GM12878 (cell line): ENCODE data around the gene UACA. TPM values are rescaled to one million over a fixed set of nuclear protein-coding genes. Genes with fewer than 3 reads are reported as not detected.

Experiments
- ATAC-seq: fragments of 200-7000 bp; cut with Tn5 transposase; 3 replicates; pipeline ENCODE4 v1.9.1; 2020; ENCODE audit warnings: mild to moderate bottlenecking, moderate library complexity
- BruUV-seq: library from RNA; stranded (reverse); fragments of 400-500 nt; replicated peaks from 2 replicates; lab custom pipeline; 2021; lab: Mats Ljungman, UMichigan
- CTCF ChIA-PET: fragments of 300-600 bp; sonication (Branson Sonifier 250); formaldehyde crosslinking; extraction: SDS; loops from one replicate; lab custom pipeline; 2021; ENCODE audit warnings: inconsistent platforms; lab: Yijun Ruan, JAX
- POLR2A ChIA-PET: fragments of 350-600 bp; formaldehyde crosslinking; extraction: SDS; loops from one replicate; lab custom pipeline; 2021; ENCODE audit warnings: inconsistent platforms; lab: Charles Lee
- RAD21 ChIA-PET: fragments of 300-600 bp; sonication (Branson Sonifier 250); formaldehyde crosslinking; loops from one replicate; lab custom pipeline; 2023; ENCODE audit warnings: antibody characterized with exemption; ENCODE audit not compliant: unreplicated experiment; lab: Charles Lee
- SMC1A ChIA-PET: fragments of 300-600 bp; sonication (Branson Sonifier 250); formaldehyde crosslinking; loops from one replicate; lab custom pipeline; 2023; ENCODE audit not compliant: unreplicated experiment, uncharacterized antibody; lab: Charles Lee
- DNase-seq: peaks from one replicate; pipeline ENCODE4 v3.0.0-alpha.2; 2011; ENCODE audit warnings: low read depth, low spot score
- FAIRE-seq: peaks from 3 replicates; lab custom pipeline; 2011; peaks lifted over from hg19 to GRCh38; lab: Jason Lieb, UNC
- H2AFZ ChIP-seq: 2 replicates; pipeline ENCODE4 v1.6.0; 2011; ENCODE audit warnings: low read depth, low read length, control low read depth; ENCODE audit not compliant: control insufficient read depth
- H3K27ac ChIP-seq: 2 replicates; pipeline ENCODE4 v1.5.1; 2011; ENCODE audit warnings: control low read depth; ENCODE audit not compliant: control insufficient read depth, insufficient read depth
- H3K27me3 ChIP-seq, 2 experiments: replicated peaks in 1 of 2; 2 replicates each; pipeline versions ENCODE4 v1.6.0 to v1.6.1; 2011; ENCODE audit warnings: low read length in 1 of 2; ENCODE audit not compliant: control insufficient read depth in 2 of 2, insufficient read depth in 2 of 2
- H3K36me3 ChIP-seq, 2 experiments: 2 replicates each; pipeline ENCODE4 v1.5.1; 2011; ENCODE audit warnings: low read length in 1 of 2; ENCODE audit not compliant: control insufficient read depth in 2 of 2, insufficient read depth in 2 of 2
- H3K4me1 ChIP-seq: 2 replicates; pipeline ENCODE4 v1.6.1; 2011; ENCODE audit warnings: mild to moderate bottlenecking, low read length, moderate library complexity, mixed read lengths; ENCODE audit not compliant: control insufficient read depth, insufficient read depth
- H3K4me2 ChIP-seq: 2 replicates; pipeline ENCODE4 v1.6.0; 2011; ENCODE audit warnings: control low read depth; ENCODE audit not compliant: control insufficient read depth, insufficient read depth
- H3K4me3 ChIP-seq: fragments of 200-600 bp; sonication (generic); 2 replicates; pipeline ENCODE4 v1.5.1; 2016
- H3K79me2 ChIP-seq: 2 replicates; pipeline ENCODE4 v1.6.0; 2011; ENCODE audit warnings: low read length; ENCODE audit not compliant: control insufficient read depth, insufficient read depth
- H3K9ac ChIP-seq: 2 replicates; pipeline ENCODE4 v1.8.0; 2011; ENCODE audit warnings: low read length, control low read depth, mixed read lengths; ENCODE audit not compliant: control insufficient read depth, insufficient read depth
- H3K9me3 ChIP-seq: replicated peaks from 3 replicates; pipeline ENCODE4 v1.5.1; 2011; ENCODE audit warnings: mild to moderate bottlenecking, low read length; ENCODE audit not compliant: control insufficient read depth, insufficient read depth
- H4K20me1 ChIP-seq: 2 replicates; pipeline ENCODE4 v1.6.0; 2011; ENCODE audit not compliant: control insufficient read depth, insufficient read depth
- BCL11A ChIP-seq: IDR thresholded peaks from 2 replicates; pipeline ENCODE4 v1.6.1; 2011; ENCODE audit warnings: low read depth, low read length
- BRCA1 ChIP-seq: IDR thresholded peaks from 2 replicates; pipeline ENCODE4 v1.6.1; 2011; ENCODE audit warnings: low read depth, low read length, improper control_type of control experiment
- CBX3 ChIP-seq: fragments of 200-600 bp; sonication (generic); IDR thresholded peaks from 2 replicates; pipeline ENCODE4 v1.6.1; 2016; ENCODE audit warnings: low read depth, borderline replicate concordance
- EP300 ChIP-seq, 2 experiments: fragments of 150-350 bp in 1 of 2; IDR thresholded peaks; 2 replicates each; pipeline ENCODE4 v1.6.1; 2011 to 2012; ENCODE audit warnings: low read depth in 2 of 2, low read length in 2 of 2, borderline replicate concordance in 1 of 2, improper control_type of control experiment in 1 of 2, inconsistent platforms in 1 of 2; ENCODE audit not compliant: control insufficient read depth in 1 of 2
- MEF2A ChIP-seq: IDR thresholded peaks from 2 replicates; pipeline ENCODE4 v1.6.1; 2011; ENCODE audit warnings: low read depth, mild to moderate bottlenecking, low read length, moderate library complexity; ENCODE audit not compliant: insufficient read depth
- NR2C1 ChIP-seq: fragments of 450-650 bp; IDR thresholded peaks from 2 replicates; pipeline ENCODE4 v1.6.1; 2017; ENCODE audit warnings: antibody characterized with exemption, mild to moderate bottlenecking, moderate library complexity
- POU2F2 ChIP-seq: IDR thresholded peaks from 3 replicates; pipeline ENCODE4 v1.6.1; 2011; ENCODE audit warnings: low read depth, mild to moderate bottlenecking, low read length, borderline replicate concordance
- SMAD1 ChIP-seq: fragments of 450-650 bp; IDR thresholded peaks from 2 replicates; pipeline ENCODE4 v1.6.1; 2018; ENCODE audit warnings: mild to moderate bottlenecking, low read depth; ENCODE audit not compliant: partially characterized antibody
- SREBF2 ChIP-seq: IDR thresholded peaks from 2 replicates; pipeline ENCODE4 v1.6.1; 2012; ENCODE audit warnings: mild to moderate bottlenecking, low read length
- YY1 ChIP-seq: IDR thresholded peaks from 2 replicates; pipeline ENCODE4 v1.6.1; 2011; ENCODE audit warnings: low read depth, mild to moderate bottlenecking, low read length
- ZBTB4 ChIP-seq: fragments of 450-650 bp; formaldehyde crosslinking; IDR thresholded peaks from 2 replicates; pipeline ENCODE4 v1.4.0; 2022; ENCODE audit warnings: mild to moderate bottlenecking, moderate library complexity
- ZNF24 ChIP-seq: fragments of 450-650 bp; IDR thresholded peaks from 2 replicates; pipeline ENCODE4 v1.6.1; 2017; ENCODE audit warnings: antibody characterized with exemption, mild to moderate bottlenecking
- ZNF622 ChIP-seq: fragments of 450-650 bp; IDR thresholded peaks from 2 replicates; pipeline ENCODE4 v1.6.1; 2017; ENCODE audit warnings: mild to moderate bottlenecking, inconsistent platforms
- WGBS: methylation state at CpG from one replicate; pipeline ENCODE4 v1.1.6; 2016; ENCODE audit warnings: low lambda C conversion rate; ENCODE audit not compliant: insufficient replicate concordance, insufficient coverage; ENCODE audit errors: missing lambda C conversion rate; 5-methylcytosine and 5-hydroxymethylcytosine counted together
- in situ Hi-C: fragments of 300-500 bp; cut with MboI; formaldehyde crosslinking; loops from 9 replicates; pipeline ENCODE4 v1.14.3; 2018; ENCODE audit warnings: mixed read lengths
- intact Hi-C: fragments of 100-400 bp; cut with micrococcal nuclease; formaldehyde crosslinking; loops from one replicate; pipeline ENCODE4 v1.14.2; 2022; ENCODE audit not compliant: unreplicated experiment
- polyA plus RNA-seq, 11 experiments: library from polyadenylated mRNA; depleted of rRNA in 4 of 11; unstranded in 6 of 11; stranded (reverse) in 5 of 11; fragments of >200 nt; fragmentation: Nextera tagmentation in 4 of 11; fragmentation: Illumina TruSeq in 1 of 11; extraction: Ambion mirVana in 4 of 11; extraction: Trizol in 1 of 11; gene quantifications; 1 replicate in 1 of 11; 2 replicates in 10 of 11; pipeline versions ENCODE4 v1.2.1 to v1.2.3, GENCODE V29; 2011 to 2016; ENCODE audit warnings: inconsistent platforms in 2 of 11, missing spikeins in 2 of 11, low read depth in 1 of 11
- total RNA-seq, 4 experiments: library from RNA; depleted of rRNA in 3 of 4; stranded (reverse); fragments of >200 nt in 3 of 4; fragmentation: Illumina TruSeq in 1 of 4; extraction: Trizol in 1 of 4; gene quantifications; 2 replicates each; pipeline versions ENCODE4 v1.2.1 to v1.2.3, GENCODE V29; 2013 to 2021
- TF ChIP-seq, protein P1 (sequence below), 3 experiments: IDR thresholded peaks in 2 of 3; conservative IDR thresholded peaks in 1 of 3; 2 replicates each; pipeline ENCODE4 v1.5.1; 2011; ENCODE audit warnings: low read depth in 3 of 3, low read length in 3 of 3, mild to moderate bottlenecking in 3 of 3, control low read depth in 2 of 3, moderate library complexity in 2 of 3, inconsistent platforms in 1 of 3, mixed read lengths in 1 of 3; ENCODE audit not compliant: control insufficient read depth in 2 of 3, insufficient read depth in 1 of 3; ENCODE audit errors: extremely low read depth in 1 of 3
- TF ChIP-seq, protein P2 (sequence below): fragments of 150-350 bp; IDR thresholded peaks from 2 replicates; pipeline ENCODE4 v1.6.1; 2014; ENCODE audit warnings: mild to moderate bottlenecking, low read depth, low read length
- TF ChIP-seq, protein P3 (sequence below): fragments of 450-650 bp; IDR thresholded peaks from 2 replicates; pipeline ENCODE4 v1.6.1; 2017; ENCODE audit warnings: low read depth, mild to moderate bottlenecking, moderate library complexity

UACA gene
- total and polyA plus RNA-seq, 10 of the 15 experiments (the other 5 are each of a cell fraction or from before 2014, with no cell fraction given), result 0.30 to 4.0 (median 2.0) TPM

DNA sequence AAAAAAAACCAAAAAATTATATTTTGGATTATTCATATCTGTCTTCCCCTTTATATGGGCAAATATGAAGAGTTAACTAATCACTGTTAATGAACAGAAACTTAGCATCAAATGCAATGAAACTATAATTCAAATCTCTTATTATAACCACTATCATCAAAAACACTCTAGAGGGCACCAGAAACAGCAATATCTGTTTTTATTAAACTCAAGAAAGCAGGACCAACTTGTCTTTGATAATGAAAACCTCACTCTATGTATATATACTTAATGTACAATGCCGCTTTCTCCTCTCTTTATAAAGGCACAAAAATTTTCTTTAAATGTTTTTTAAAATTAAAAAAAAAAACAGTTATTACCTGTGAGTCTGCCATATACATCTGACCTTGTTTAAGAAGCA, 92.7 kb downstream of the UACA start:
- no TSS peak for BruUV-seq
- H2AFZ ChIP-seq, result no peak overlapping the region
- H3K4me1 ChIP-seq, result peaks cover 31% of the 10 kb centered on the region
- intact Hi-C loops (loop anchor here (10.0 kb wide), 1 partner anchor 54 kb away; no protein-coding TSS in a partner anchor), in situ Hi-C loops (no loop called here)
- H4K20me1 ChIP-seq, result no peaks in the 10 kb centered on the region
- H3K27me3 ChIP-seq, result no peaks in the 10 kb centered on the region
- ChIA-PET RAD21 (no interaction called here), CTCF (no interaction called here), SMC1A (interaction anchor here (0.9 kb wide), 1 partner anchor 9 kb away, joined by 3 read pairs; no protein-coding TSS in a partner anchor), POLR2A (no interaction called here)
- no peak overlapping the region for H3K4me2 ChIP-seq
- WGBS, result 100% methylated on average over 1 of the region's 1 CpG
- no peak for ATAC-seq
- no peaks in the 10 kb centered on the region for H3K79me2 ChIP-seq
- no peak overlapping the region for H3K4me3 ChIP-seq
- no peak overlapping the region for H3K27ac ChIP-seq
- H3K36me3 ChIP-seq, result no peaks in the 10 kb centered on the region
- no peak for FAIRE-seq
- no peak overlapping the region for H3K9ac ChIP-seq
- H3K9me3 ChIP-seq, result no peaks in the 10 kb centered on the region
- no peak for DNase-seq
- TF ChIP-seq CBX3 (no peak), BCL11A (no peak), SMAD1 (no peak), MEF2A (no peak), BRCA1 (no peak), POU2F2 (no peak), YY1 (no peak), ZBTB4 (no peak), SREBF2 (no peak), ZNF24 (no peak), EP300 (IDR thresholded peaks at IDR 0.05; ENCODE audit: borderline replicate concordance in 1 of 2, control insufficient read depth in 1 of 2, low read depth in 2 of 2, low read length in 2 of 2) (no peak), ZNF622 (no peak), NR2C1 (no peak)
- TF ChIP-seq, protein P1, sequence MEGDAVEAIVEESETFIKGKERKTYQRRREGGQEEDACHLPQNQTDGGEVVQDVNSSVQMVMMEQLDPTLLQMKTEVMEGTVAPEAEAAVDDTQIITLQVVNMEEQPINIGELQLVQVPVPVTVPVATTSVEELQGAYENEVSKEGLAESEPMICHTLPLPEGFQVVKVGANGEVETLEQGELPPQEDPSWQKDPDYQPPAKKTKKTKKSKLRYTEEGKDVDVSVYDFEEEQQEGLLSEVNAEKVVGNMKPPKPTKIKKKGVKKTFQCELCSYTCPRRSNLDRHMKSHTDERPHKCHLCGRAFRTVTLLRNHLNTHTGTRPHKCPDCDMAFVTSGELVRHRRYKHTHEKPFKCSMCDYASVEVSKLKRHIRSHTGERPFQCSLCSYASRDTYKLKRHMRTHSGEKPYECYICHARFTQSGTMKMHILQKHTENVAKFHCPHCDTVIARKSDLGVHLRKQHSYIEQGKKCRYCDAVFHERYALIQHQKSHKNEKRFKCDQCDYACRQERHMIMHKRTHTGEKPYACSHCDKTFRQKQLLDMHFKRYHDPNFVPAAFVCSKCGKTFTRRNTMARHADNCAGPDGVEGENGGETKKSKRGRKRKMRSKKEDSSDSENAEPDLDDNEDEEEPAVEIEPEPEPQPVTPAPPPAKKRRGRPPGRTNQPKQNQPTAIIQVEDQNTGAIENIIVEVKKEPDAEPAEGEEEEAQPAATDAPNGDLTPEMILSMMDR (IDR thresholded peaks at IDR 0.05 in 2 of 3, conservative IDR thresholded peaks at IDR 0.05 in 1 of 3; ENCODE audit: control insufficient read depth in 2 of 3, extremely low read depth in 1 of 3, insufficient read depth in 1 of 3, low read depth in 3 of 3, low read length in 3 of 3), result no peak; a peak in 1 of 6 replicates
- TF ChIP-seq, protein P2, sequence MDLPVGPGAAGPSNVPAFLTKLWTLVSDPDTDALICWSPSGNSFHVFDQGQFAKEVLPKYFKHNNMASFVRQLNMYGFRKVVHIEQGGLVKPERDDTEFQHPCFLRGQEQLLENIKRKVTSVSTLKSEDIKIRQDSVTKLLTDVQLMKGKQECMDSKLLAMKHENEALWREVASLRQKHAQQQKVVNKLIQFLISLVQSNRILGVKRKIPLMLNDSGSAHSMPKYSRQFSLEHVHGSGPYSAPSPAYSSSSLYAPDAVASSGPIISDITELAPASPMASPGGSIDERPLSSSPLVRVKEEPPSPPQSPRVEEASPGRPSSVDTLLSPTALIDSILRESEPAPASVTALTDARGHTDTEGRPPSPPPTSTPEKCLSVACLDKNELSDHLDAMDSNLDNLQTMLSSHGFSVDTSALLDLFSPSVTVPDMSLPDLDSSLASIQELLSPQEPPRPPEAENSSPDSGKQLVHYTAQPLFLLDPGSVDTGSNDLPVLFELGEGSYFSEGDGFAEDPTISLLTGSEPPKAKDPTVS, result no peak
- TF ChIP-seq, protein P3, sequence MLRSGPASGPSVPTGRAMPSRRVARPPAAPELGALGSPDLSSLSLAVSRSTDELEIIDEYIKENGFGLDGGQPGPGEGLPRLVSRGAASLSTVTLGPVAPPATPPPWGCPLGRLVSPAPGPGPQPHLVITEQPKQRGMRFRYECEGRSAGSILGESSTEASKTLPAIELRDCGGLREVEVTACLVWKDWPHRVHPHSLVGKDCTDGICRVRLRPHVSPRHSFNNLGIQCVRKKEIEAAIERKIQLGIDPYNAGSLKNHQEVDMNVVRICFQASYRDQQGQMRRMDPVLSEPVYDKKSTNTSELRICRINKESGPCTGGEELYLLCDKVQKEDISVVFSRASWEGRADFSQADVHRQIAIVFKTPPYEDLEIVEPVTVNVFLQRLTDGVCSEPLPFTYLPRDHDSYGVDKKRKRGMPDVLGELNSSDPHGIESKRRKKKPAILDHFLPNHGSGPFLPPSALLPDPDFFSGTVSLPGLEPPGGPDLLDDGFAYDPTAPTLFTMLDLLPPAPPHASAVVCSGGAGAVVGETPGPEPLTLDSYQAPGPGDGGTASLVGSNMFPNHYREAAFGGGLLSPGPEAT, result no peak
